Upper lobe of left lung (tissue), 4 donors: Measurements from ENCODE around the gene GPR82.

ENCODE experiments used
- CTCF ChIP-seq, 6 experiments: fragments of 450-650 bp in 4 of 6; fragments of 200-600 bp in 2 of 6; sonication (generic) in 2 of 6; IDR thresholded peaks; one replicate each; pipeline ENCODE4 v1.5.1; 2016 to 2019; ENCODE audit warnings: antibody characterized with exemption in 6 of 6
- POLR2AphosphoS5 ChIP-seq, 2 donors: sonication (generic); formaldehyde crosslinking; IDR thresholded peaks; one replicate each; pipeline ENCODE4 v1.5.1; 2017; ENCODE audit warnings: antibody characterized with exemption in 2 of 2

- TF ChIP-seq POLR2AphosphoS5 (IDR thresholded peaks at IDR 0.05) (no peak), CTCF (IDR thresholded peaks at IDR 0.05) (no peak)
Measured at GRCh38 chrX:41695426-41695825, 28.6 kb upstream of the GPR82 start.
